Aorta (tissue), 5 donors: ENCODE results near the gene TRIM3. TPM values are rescaled to one million over a fixed set of nuclear protein-coding genes. Genes with fewer than 3 reads are reported as not detected.

Source experiments
- ATAC-seq: fragments of 200-7000 bp; cut with Tn5 transposase; one replicate; pipeline ENCODE4 v1.9.1; 2022; ENCODE audit warnings: moderate library complexity; ENCODE audit not compliant: low FRiP score
- DNase-seq, 2 donors: peaks; one replicate each; pipeline ENCODE4 v3.0.0-alpha.2; 2020
- H3K27ac ChIP-seq, 2 donors: one replicate each; pipeline ENCODE4 v1.5.1; 2013; ENCODE audit warnings: low read length in 2 of 2, mild to moderate bottlenecking in 2 of 2, moderate library complexity in 2 of 2, control low read depth in 1 of 2, inconsistent platforms in 1 of 2, low read depth in 1 of 2
- H3K27me3 ChIP-seq, 2 donors: one replicate each; pipeline ENCODE4 v1.6.1; 2013; ENCODE audit warnings: control low read depth in 1 of 2, low read length in 1 of 2, mild to moderate bottlenecking in 1 of 2, moderate library complexity in 1 of 2; ENCODE audit not compliant: insufficient read depth in 2 of 2, control insufficient read depth in 1 of 2
- H3K36me3 ChIP-seq, 2 donors: one replicate each; pipeline ENCODE4 v1.6.1; 2013; ENCODE audit warnings: control low read depth in 1 of 2, low read length in 1 of 2, mild to moderate bottlenecking in 1 of 2; ENCODE audit not compliant: insufficient read depth in 2 of 2, control insufficient read depth in 1 of 2
- H3K4me1 ChIP-seq, 2 donors: one replicate each; pipeline ENCODE4 v1.6.1; 2013; ENCODE audit warnings: low read length in 2 of 2, control low read depth in 1 of 2, mild to moderate bottlenecking in 1 of 2, moderate library complexity in 1 of 2; ENCODE audit not compliant: insufficient read depth in 2 of 2, control insufficient read depth in 1 of 2
- H3K4me3 ChIP-seq, 2 donors: one replicate each; pipeline ENCODE4 v1.5.1; 2013; ENCODE audit warnings: low read length in 2 of 2, control low read depth in 1 of 2, mild to moderate bottlenecking in 1 of 2
- H3K9me3 ChIP-seq: one replicate; pipeline ENCODE4 v1.6.1; 2013; ENCODE audit warnings: mild to moderate bottlenecking, low read length; ENCODE audit not compliant: control insufficient read depth
- WGBS, 2 donors: extraction: QIAGEN DNeasy Blood & Tissue Kit; methylation state at CpG; one replicate each; pipeline ENCODE4 v1.1.7; 2013; 5-methylcytosine and 5-hydroxymethylcytosine counted together
- intact Hi-C, 2 donors: fragments of 100-400 bp; cut with DNase I; formaldehyde crosslinking; loops; one replicate each; pipeline versions ENCODE4 v1.14.2 to v1.15.0; 2022
- polyA plus RNA-seq, 2 donors: library from polyadenylated mRNA; stranded (reverse); fragments of 200-250 nt; gene quantifications; one replicate each; pipeline ENCODE4 v1.2.3, GENCODE V29; 2013
- total RNA-seq, 2 donors: library from RNA; stranded (reverse); fragmentation: NEBNext Ultra II Directional; extraction: Animal tissue kit (Norgen Biotek cat#: 25700); gene quantifications; one replicate each; pipeline ENCODE4 v1.2.1, GENCODE V29; 2021
- donor health status: healthy with polysubstance abuse.
- donor health status: Bipolar disorder and iron deficiency.
- donor health status: DM: no; HTN: no; CAD: no.
- donor health status: DM: no; HTN: no; CAD: no.
- donor health status: DM: yes; HTN: yes; CAD: no.

Gene TRIM3
- total and polyA plus RNA-seq, 4 donors = 23.5 to 44.9 (median 32.1) TPM

- H3K9me3 ChIP-seq = no peaks in the 10 kb centered on the region
- no peaks in the 10 kb centered on the region for H3K27me3 ChIP-seq
- DNase-seq = no peak
- no peak overlapping the region for H3K27ac ChIP-seq
- WGBS, 2 donors = 82 to 83% methylated on average over 3 of the region's 3 CpGs
- ATAC-seq = no peak
- no peaks in the 10 kb centered on the region for H3K36me3 ChIP-seq
- H3K4me1 ChIP-seq = no peaks in the 10 kb centered on the region
- intact Hi-C loops = loop anchor here in 1 of 2 donors (2.0 to 5.0 kb wide), 2 partner anchors 34 to 57 kb away; partner anchors contain the start of gene TRIM3
- H3K4me3 ChIP-seq = no peak overlapping the region
Measured at GRCh38 chr11:6437993-6438392, 35.7 kb downstream of the TRIM3 start.

- DNase-seq = no peak
- 90 to 93% methylated on average over 12 of the region's 12 CpGs for WGBS, 2 donors
Measured at GRCh38 chr11:6437423-6437822, 36.3 kb downstream of the TRIM3 start.

GRCh38 chr11:6433998-6434660, 39.6 kb downstream of the TRIM3 start:
- H3K4me1 ChIP-seq = no peaks in the 10 kb centered on the region
- H3K27me3 ChIP-seq = no peaks in the 10 kb centered on the region
- intact Hi-C loops = no loop called here
- DNase-seq = no peak
- no peaks in the 10 kb centered on the region for H3K9me3 ChIP-seq
- H3K4me3 ChIP-seq = no peak overlapping the region
- no peak overlapping the region for H3K27ac ChIP-seq
- no peaks in the 10 kb centered on the region for H3K36me3 ChIP-seq
- ATAC-seq = no peak
- 78 to 81% methylated on average over 5 of the region's 5 CpGs for WGBS, 2 donors

More at GRCh38 chr11:6437423-6437822, 36.3 kb downstream of the TRIM3 start:
- no peaks in the 10 kb centered on the region for H3K36me3 ChIP-seq
- no peak overlapping the region for H3K27ac ChIP-seq
- H3K4me3 ChIP-seq = no peak overlapping the region
- H3K4me1 ChIP-seq = no peaks in the 10 kb centered on the region
- intact Hi-C loops = loop anchor here in 1 of 2 donors (5.0 kb wide), 1 partner anchor 35 kb away; the partner anchor contains the start of gene TRIM3
- ATAC-seq = no peak
- no peaks in the 10 kb centered on the region for H3K9me3 ChIP-seq
- H3K27me3 ChIP-seq = no peaks in the 10 kb centered on the region

- no peaks in the 10 kb centered on the region for H3K27me3 ChIP-seq
- WGBS, 2 donors = 37 to 61% methylated on average over 3 of the region's 3 CpGs
- H3K4me3 ChIP-seq = no peak overlapping the region
- no peaks in the 10 kb centered on the region for H3K9me3 ChIP-seq
- H3K4me1 ChIP-seq = no peaks in the 10 kb centered on the region
- intact Hi-C loops = no loop called here
- ATAC-seq (no peak), DNase-seq (no peak)
- H3K36me3 ChIP-seq = no peaks in the 10 kb centered on the region
- no peak overlapping the region for H3K27ac ChIP-seq
Measured at GRCh38 chr11:6431861-6432260, 41.9 kb downstream of the TRIM3 start.

GRCh38 chr11:6427516-6427915, 46.2 kb downstream of the TRIM3 start:
- intact Hi-C loops = no loop called here
- Histone ChIP-seq H3K4me3 (no peak overlapping the region), H3K27ac (no peak overlapping the region), H3K27me3 (no peaks in the 10 kb centered on the region), H3K9me3 (no peaks in the 10 kb centered on the region), H3K4me1 (no peaks in the 10 kb centered on the region), H3K36me3 (no peaks in the 10 kb centered on the region)
- DNase-seq = no peak
- ATAC-seq = no peak

- Histone ChIP-seq H3K9me3 (no peaks in the 10 kb centered on the region), H3K4me1 (no peaks in the 10 kb centered on the region), H3K27me3 (no peaks in the 10 kb centered on the region), H3K36me3 (no peaks in the 10 kb centered on the region), H3K4me3 (no peak overlapping the region), H3K27ac (no peak overlapping the region)
- intact Hi-C loops = no loop called here
- ATAC-seq (no peak), DNase-seq (no peak)
- WGBS, 2 donors = 96% methylated on average over 3 of the region's 3 CpGs
Measured at GRCh38 chr11:6420677-6421076, 53.1 kb downstream of the TRIM3 start.

- Histone ChIP-seq H3K4me3 (peak within 1 kb of the TSS; percentile 81 to 95), H3K9me3 (no peaks in the 10 kb centered on the region), H3K4me1 (no peaks in the 10 kb centered on the region), H3K36me3 (no peaks in the 10 kb centered on the region), H3K27me3 (no peaks in the 10 kb centered on the region), H3K27ac (peak within 1 kb of the TSS in 1 of 2 donors; percentile 97)
- DNase-seq = peak; percentile 73 to 91
- WGBS, 2 donors = 0% methylated on average over 43 to 75 of the region's 75 CpGs
- intact Hi-C loops = loop anchor here in 1 of 2 donors (2.0 kb wide), 1 partner anchor 28 kb away; the partner anchor contains the start of gene SMPD1
- ATAC-seq = peak; percentile 94
Measured at GRCh38 chr11:6419009-6419631, 54.6 kb downstream of the TRIM3 start, which contains the start of gene APBB1. APBB1 (minus strand) TSS chr11:6419094; CDS start chr11:6411347, 7,747 bp downstream.

- no peaks in the 10 kb centered on the region for H3K9me3 ChIP-seq
- no peaks in the 10 kb centered on the region for H3K27me3 ChIP-seq
- no peaks in the 10 kb centered on the region for H3K4me1 ChIP-seq
- DNase-seq (peak in 1 of 2 donors; percentile 58), ATAC-seq (peak; percentile 67)
- no peaks in the 10 kb centered on the region for H3K36me3 ChIP-seq
- intact Hi-C loops = loop anchor here in 1 of 2 donors (2.0 kb wide), 1 partner anchor 28 kb away; the partner anchor contains the start of gene SMPD1
- 0% methylated on average over 20 to 38 of the region's 38 CpGs for WGBS, 2 donors
- H3K27ac ChIP-seq = peak overlapping the region in 1 of 2 donors; percentile 35
- H3K4me3 ChIP-seq = peak overlapping the region; percentile 81 to 95
Measured at GRCh38 chr11:6418557-6419008, 55.2 kb downstream of the TRIM3 start.
